Measurements from ENCODE around the gene SH3GLB1.
"Not testable (repeated sequence)": the region's sequence is repeated elsewhere in the genome, so short reads cannot be mapped to it uniquely, and the experiment has no call there.

The SH3GLB1 gene

DNA sequence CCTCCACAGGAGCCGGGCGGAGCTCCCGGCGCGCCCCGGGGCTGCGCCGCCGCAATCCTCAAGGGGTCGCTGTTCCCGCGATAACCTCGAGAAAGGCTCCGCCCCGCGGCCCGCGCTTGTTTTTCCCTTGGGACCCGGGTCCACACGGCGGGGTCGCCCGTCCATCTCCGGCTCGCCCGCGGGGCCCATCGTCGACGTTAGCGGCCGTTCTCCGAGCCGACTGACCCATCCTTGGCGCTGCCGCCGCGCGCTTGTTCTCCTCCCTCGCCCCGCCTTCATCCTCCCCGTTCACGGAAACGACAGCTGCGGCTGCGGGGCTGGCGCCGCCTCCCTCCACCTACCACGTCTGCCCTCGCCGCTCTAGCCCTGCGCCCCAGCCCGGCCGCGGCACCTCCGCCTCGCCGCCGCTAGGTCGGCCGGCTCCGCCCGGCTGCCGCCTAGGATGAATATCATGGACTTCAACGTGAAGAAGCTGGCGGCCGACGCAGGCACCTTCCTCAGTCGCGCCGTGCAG, at the start of gene SH3GLB1:
SH3GLB1 (plus strand) TSS at position 119 of the 514 bp plus-strand sequence; CDS start at position 443, 324 bp downstream.
- H3K4me3 ChIP-seq (ENCODE audit: low read depth, low read length), result peak within 1 kb of the TSS; percentile 78

GRCh38 chr1:86658381-86658780, 46.0 kb upstream of the SH3GLB1 start:
- H3K4me3 ChIP-seq (ENCODE audit: low read depth, low read length), result not testable (repeated sequence)

DNA sequence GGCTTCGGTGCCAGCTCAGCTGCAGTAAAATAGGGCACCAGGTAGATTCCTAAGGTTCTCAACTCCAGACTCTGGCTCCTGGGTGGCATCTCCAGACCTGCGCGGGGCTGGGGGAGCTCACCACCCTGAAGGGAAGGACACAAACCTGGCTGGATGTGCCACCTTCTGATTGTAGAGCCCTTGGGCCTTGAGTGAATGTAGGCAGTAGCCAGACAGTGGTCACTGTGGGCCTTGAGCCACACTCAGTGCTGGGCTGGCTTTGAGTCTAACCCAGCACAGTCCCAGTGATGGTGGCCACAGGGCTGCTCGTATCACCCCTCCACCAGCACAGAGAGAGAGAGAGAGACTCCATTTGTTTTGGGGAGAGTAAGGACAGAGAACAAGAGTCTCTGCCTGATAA, 38.0 kb upstream of the SH3GLB1 start:
- no peak overlapping the region for H3K4me3 ChIP-seq (ENCODE audit: low read depth, low read length)

DNA sequence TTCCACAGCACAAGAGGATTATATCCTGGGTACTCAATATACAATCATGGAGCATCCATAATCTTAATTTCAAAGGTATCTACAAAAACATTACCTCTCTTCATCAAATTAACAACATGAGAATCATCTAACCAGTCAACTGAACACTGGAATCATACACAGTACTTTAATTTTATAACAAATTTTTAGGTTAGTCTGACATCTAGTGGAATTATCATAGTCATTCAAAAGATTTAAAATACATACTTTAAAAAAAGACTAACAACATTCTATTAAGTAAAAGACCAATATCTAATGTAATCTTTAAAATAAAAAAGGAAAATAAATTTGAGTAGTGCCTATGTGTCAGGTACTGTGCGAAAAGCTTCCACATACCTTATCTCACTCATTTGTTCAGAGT, 16.8 kb upstream of the SH3GLB1 start:
- H3K4me3 ChIP-seq (ENCODE audit: low read depth, low read length), result no peak overlapping the region

- H3K4me3 ChIP-seq (ENCODE audit: low read depth, low read length), result no peak overlapping the region
These were observed 11.7 kb upstream of the SH3GLB1 start for GRCh38 chr1:86692641-86693040.

GRCh38 chr1:86695400-86695799, 9.0 kb upstream of the SH3GLB1 start:
- H3K4me3 ChIP-seq (ENCODE audit: low read depth, low read length), result no peak overlapping the region

GRCh38 chr1:86696522-86696921, 7.9 kb upstream of the SH3GLB1 start:
- no peak overlapping the region for H3K4me3 ChIP-seq (ENCODE audit: low read depth, low read length)

GRCh38 chr1:86699186-86699585, 5.2 kb upstream of the SH3GLB1 start:
- H3K4me3 ChIP-seq (ENCODE audit: low read depth, low read length), result no peak overlapping the region

DNA sequence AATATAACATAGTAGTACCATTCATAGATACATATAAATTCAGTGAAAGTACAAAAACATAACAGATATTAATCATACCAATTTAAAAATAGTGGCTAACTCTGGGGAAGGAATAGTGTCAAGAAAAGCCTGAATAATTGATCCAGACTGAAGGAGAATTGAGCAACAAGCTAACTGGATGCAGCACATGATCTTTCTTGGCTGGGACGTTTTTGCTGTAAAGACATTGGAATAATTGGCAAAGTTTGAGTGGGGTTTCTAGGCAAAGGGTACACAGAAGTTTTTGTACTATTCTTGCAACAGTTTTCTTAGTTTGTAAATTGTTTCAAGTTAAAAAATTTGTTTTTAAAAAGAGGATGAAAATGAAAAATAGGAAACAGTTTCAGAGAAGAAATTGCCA, 2.6 kb upstream of the SH3GLB1 start:
- H3K4me3 ChIP-seq (ENCODE audit: low read depth, low read length), result no peak overlapping the region

GRCh38 chr1:86702954-86703494, 1.4 kb upstream of the SH3GLB1 start:
- H3K4me3 ChIP-seq (ENCODE audit: low read depth, low read length), result not testable (repeated sequence)

DNA sequence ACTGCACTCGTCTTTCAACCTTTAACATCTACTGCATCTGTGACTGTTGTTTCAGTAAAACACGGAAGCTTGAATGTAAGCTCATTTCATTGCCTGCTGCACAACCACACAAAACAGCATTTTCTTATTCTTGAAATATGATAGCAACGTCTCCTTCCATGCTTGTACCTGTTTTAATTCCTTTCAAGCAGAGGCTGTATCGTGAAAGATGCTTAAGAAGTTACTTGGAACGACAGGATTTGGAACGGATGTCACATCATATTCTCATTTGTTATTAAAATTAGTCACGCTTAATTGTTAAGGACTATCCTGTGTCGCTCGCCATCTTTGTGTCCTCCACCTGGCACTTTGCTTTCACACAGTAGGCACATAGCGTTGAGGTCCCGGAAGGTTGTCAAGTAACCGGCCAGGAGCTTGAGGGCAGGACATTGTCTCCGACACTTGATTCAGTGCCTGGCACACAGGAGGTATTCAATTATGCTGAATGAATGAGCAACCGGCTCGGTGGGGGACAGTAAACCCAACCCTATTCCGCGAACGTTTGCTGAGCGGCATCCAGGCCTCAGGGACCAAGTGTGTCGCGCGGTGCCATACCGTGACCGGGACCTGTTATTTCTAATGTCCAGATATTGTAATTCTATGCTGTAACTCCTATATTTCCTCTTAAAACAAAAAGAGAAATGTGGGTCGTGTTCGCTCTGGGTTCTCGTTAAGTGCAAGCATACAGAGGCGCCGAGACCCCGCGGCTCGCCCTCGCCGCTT, 499 bp upstream of the SH3GLB1 start:
- peak overlapping the region; percentile 78 for H3K4me3 ChIP-seq (ENCODE audit: low read depth, low read length)

DNA sequence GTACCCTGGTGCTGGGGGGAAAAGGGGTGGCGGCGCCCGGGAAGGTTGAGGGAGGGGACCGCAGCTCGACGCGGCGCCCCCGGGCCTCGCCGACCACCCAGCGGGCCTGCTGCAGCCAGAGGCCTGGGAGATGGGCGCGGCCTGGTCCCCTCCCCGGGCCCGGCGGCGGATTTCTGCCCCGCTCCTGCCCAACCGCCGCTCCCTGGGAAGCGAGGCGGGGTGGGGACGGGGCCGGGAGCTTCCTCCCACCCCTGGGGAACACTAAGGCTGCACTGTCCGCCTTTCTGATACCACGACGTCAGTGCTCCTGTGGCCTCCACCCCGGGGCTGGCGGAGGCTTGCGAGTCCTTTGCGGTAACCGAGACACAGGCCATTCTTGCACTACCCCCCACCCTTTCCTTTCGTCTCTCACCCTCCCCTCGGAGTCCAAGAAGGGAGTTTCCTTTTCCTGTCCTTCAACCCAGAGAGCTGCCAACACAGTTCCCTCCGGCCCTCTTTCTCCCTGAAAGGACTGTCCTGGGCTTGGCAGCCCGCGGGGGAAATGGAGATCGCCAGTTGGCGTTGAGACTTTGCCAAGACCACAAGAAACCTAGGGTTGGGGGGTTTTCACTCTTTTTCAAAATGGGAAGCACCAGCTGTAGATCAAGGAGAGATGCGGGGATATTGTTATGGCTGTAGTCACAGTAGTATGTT, 742 bp downstream of the SH3GLB1 start:
- peak overlapping the region; percentile 78 for H3K4me3 ChIP-seq (ENCODE audit: low read depth, low read length)

DNA sequence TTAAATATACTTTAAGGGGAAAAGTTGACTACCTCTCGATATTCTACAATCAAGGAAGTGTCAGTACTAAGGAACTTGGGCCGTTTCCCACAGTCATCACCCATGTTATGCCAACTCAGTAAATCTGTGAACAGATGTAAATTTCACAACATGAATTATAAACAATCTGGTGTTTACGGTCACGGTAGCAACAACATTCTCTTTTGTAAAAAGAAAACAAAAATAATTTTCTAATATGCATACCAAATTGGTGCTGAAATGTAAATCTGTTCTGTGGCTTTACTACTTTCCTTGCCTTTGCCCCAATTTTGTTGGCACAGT, 1.2 kb downstream of the SH3GLB1 start:
- peak overlapping the region; percentile 78 for H3K4me3 ChIP-seq (ENCODE audit: low read depth, low read length)

GRCh38 chr1:86706018-86706635, 1.8 kb downstream of the SH3GLB1 start:
- peak overlapping the region; percentile 78 for H3K4me3 ChIP-seq (ENCODE audit: low read depth, low read length)

- H3K4me3 ChIP-seq (ENCODE audit: low read depth, low read length), result no peak overlapping the region
These were observed 4.5 kb downstream of the SH3GLB1 start for GRCh38 chr1:86708920-86709319.

DNA sequence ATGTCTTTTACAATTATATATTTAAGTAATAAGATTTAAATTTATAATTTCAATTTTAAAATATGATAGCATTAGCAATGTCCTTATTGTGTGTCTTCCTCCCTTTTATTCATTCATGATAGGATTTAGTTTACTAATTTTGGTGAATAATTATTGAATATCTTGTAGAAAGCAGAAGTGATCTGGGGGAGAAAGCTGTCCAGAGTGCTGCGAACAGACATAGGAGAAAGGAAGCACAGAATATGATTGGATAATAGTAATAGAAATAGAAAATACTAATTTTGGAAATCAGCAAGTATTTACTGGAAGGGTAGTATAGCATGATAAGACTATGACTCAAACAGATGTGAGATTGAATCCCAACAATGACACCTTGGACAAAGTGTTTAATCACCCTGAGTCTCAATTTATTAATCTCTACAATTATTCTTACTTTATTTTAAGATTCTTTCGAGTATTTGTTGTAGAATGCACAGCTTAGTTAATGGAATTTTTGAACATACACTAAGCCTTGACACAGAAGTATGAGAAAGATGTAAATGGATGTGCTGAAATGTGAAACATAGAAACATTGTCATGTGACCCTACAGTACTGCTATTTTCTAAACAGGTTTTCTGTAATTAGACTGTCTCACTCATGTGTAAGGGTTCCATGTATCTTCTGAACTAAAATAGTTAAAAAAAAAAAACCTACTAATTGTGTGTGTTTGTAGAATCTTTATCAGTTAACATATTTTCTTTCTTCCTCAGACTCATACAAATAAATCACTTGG, 7.9 kb downstream of the SH3GLB1 start:
- H3K4me3 ChIP-seq (ENCODE audit: low read depth, low read length), result no peak overlapping the region

DNA sequence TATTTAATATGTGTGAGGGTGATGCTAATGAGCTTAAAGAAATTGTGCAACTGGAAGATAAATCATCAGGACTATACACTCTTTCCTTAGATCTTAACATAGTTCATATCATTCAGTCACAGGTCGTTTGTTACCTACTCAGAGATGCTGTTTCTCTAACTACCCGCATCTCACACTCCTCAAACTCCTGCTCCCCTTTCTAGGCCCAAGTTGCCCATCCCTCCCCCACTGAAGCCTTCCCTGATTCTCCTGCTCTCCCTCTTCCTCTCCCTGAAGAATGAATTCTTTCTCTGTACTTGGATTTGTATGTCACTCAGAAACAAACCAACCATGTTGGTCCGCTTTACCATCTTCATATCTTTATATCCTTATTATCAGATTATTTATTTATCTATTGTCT, 9.1 kb downstream of the SH3GLB1 start:
- H3K4me3 ChIP-seq (ENCODE audit: low read depth, low read length), result no peak overlapping the region

- no peak overlapping the region for H3K4me3 ChIP-seq (ENCODE audit: low read depth, low read length)
These were observed 9.8 kb downstream of the SH3GLB1 start for GRCh38 chr1:86714159-86714558.

- H3K4me3 ChIP-seq (ENCODE audit: low read depth, low read length), result no peak overlapping the region
These were observed 10.3 kb downstream of the SH3GLB1 start for GRCh38 chr1:86714561-86715244.

GRCh38 chr1:86718786-86719185, 14.4 kb downstream of the SH3GLB1 start:
- no peak overlapping the region for H3K4me3 ChIP-seq (ENCODE audit: low read depth, low read length)
